IPS DF 6.9 (cell line): ENCODE results near the gene UNC45A.
"Not testable (repeated sequence)": the region's sequence is repeated elsewhere in the genome, so short reads cannot be mapped to it uniquely, and the experiment has no call there.

ENCODE experiments used
- DNase-seq: peaks from one replicate; pipeline ENCODE4 v3.0.0-alpha.2; 2013; ENCODE audit warnings: low read depth, low spot score
- H3K27ac ChIP-seq: one replicate; pipeline ENCODE4 v1.5.1; 2013; ENCODE audit warnings: low read length, control low read depth
- H3K27me3 ChIP-seq: 2 replicates; pipeline ENCODE4 v1.6.1; 2013; ENCODE audit warnings: mild to moderate bottlenecking, low read length; ENCODE audit not compliant: control insufficient read depth, insufficient read depth
- H3K36me3 ChIP-seq: 2 replicates; pipeline ENCODE4 v1.6.1; 2013; ENCODE audit warnings: low read length; ENCODE audit not compliant: control insufficient read depth, insufficient read depth
- H3K4me1 ChIP-seq: 2 replicates; pipeline ENCODE4 v1.6.1; 2013; ENCODE audit warnings: low read length; ENCODE audit not compliant: control insufficient read depth, insufficient read depth
- H3K4me3 ChIP-seq: 2 replicates; pipeline ENCODE4 v1.5.1; 2013; ENCODE audit warnings: mild to moderate bottlenecking, low read length
- H3K9me3 ChIP-seq: 2 replicates; pipeline ENCODE4 v1.6.1; 2013; ENCODE audit warnings: low read length, inconsistent platforms; ENCODE audit not compliant: control insufficient read depth, insufficient read depth
- WGBS: extraction: QIAGEN DNeasy Blood & Tissue Kit; methylation state at CpG from one replicate; pipeline ENCODE4 v1.1.7; 2013; ENCODE audit warnings: mixed read lengths, missing lambda C conversion rate; ENCODE audit not compliant: insufficient read length, insufficient coverage; 5-methylcytosine and 5-hydroxymethylcytosine counted together

Gene UNC45A

GRCh38 chr15:90904746-90905145 is 30.3 kb upstream of the UNC45A start:
- no peak overlapping the region for H3K4me3 ChIP-seq
- DNase-seq = no peak
- H3K27ac ChIP-seq = no peak overlapping the region
- peaks cover 2% of the 10 kb centered on the region; the same call in 1 of the 2 replicates for H3K27me3 ChIP-seq
- peaks cover 3% of the 10 kb centered on the region for H3K4me1 ChIP-seq
- no peaks in the 10 kb centered on the region; the same call in 1 of the 2 replicates for H3K36me3 ChIP-seq
- WGBS = no CpG with 5 or more reads among the region's 9 CpGs
- no peaks in the 10 kb centered on the region for H3K9me3 ChIP-seq

GRCh38 chr15:90905306-90906180 is 29.5 kb upstream of the UNC45A start:
- no peaks in the 10 kb centered on the region for H3K9me3 ChIP-seq
- H3K4me1 ChIP-seq = peaks cover 3% of the 10 kb centered on the region
- no CpG with 5 or more reads among the region's 28 CpGs for WGBS
- H3K36me3 ChIP-seq = no peaks in the 10 kb centered on the region; the same call in 1 of the 2 replicates
- peaks cover 2% of the 10 kb centered on the region; the same call in 1 of the 2 replicates for H3K27me3 ChIP-seq
- no peak overlapping the region for H3K27ac ChIP-seq
- H3K4me3 ChIP-seq = no peak overlapping the region
- DNase-seq = no peak

- DNase-seq = no peak
- WGBS = no CpG with 5 or more reads among the region's 11 CpGs
- H3K4me3 ChIP-seq = no peak overlapping the region
- no peaks in the 10 kb centered on the region for H3K9me3 ChIP-seq
- peaks cover 3% of the 10 kb centered on the region for H3K4me1 ChIP-seq
- H3K36me3 ChIP-seq = peaks cover 4% of the 10 kb centered on the region
- peaks cover 2% of the 10 kb centered on the region; the same call in 1 of the 2 replicates for H3K27me3 ChIP-seq
- H3K27ac ChIP-seq = no peak overlapping the region
Observed at GRCh38 chr15:90906181-90906849, 28.8 kb upstream of the UNC45A start.

GRCh38 chr15:90907051-90907660 is 27.9 kb upstream of the UNC45A start:
- no peak for DNase-seq
- H3K27me3 ChIP-seq = peaks cover 2% of the 10 kb centered on the region; the same call in 1 of the 2 replicates
- peaks cover 6% of the 10 kb centered on the region for H3K36me3 ChIP-seq
- WGBS = no CpG with 5 or more reads among the region's 15 CpGs
- no peak overlapping the region for H3K27ac ChIP-seq
- no peak overlapping the region for H3K4me3 ChIP-seq
- H3K4me1 ChIP-seq = peaks cover 3% of the 10 kb centered on the region
- no peaks in the 10 kb centered on the region for H3K9me3 ChIP-seq

- no peak overlapping the region for H3K27ac ChIP-seq
- H3K36me3 ChIP-seq = peaks cover 6% of the 10 kb centered on the region
- no CpG with 5 or more reads among the region's 9 CpGs for WGBS
- no peaks in the 10 kb centered on the region for H3K9me3 ChIP-seq
- peaks cover 3% of the 10 kb centered on the region for H3K4me1 ChIP-seq
- H3K4me3 ChIP-seq = no peak overlapping the region
- peaks cover 2% of the 10 kb centered on the region; the same call in 1 of the 2 replicates for H3K27me3 ChIP-seq
- no peak for DNase-seq
Observed at GRCh38 chr15:90907838-90908507, 27.1 kb upstream of the UNC45A start.

GRCh38 chr15:90909449-90909848 is 25.6 kb upstream of the UNC45A start:
- not testable (repeated sequence) for H3K36me3 ChIP-seq, H3K4me3 ChIP-seq, H3K27ac ChIP-seq, H3K9me3 ChIP-seq, H3K27me3 ChIP-seq, H3K4me1 ChIP-seq, DNase-seq
- no CpG with 5 or more reads among the region's 11 CpGs for WGBS

GRCh38 chr15:90909976-90910375 is 25.1 kb upstream of the UNC45A start:
- Histone ChIP-seq H3K36me3 (peaks cover 6% of the 10 kb centered on the region), H3K9me3 (no peaks in the 10 kb centered on the region), H3K27me3 (no peaks in the 10 kb centered on the region), H3K4me3 (no peak overlapping the region), H3K27ac (no peak overlapping the region), H3K4me1 (no peaks in the 10 kb centered on the region; the same call in 1 of the 2 replicates)
- DNase-seq = no peak
- no CpG with 5 or more reads among the region's 8 CpGs for WGBS

GRCh38 chr15:90910441-90911301 is 24.4 kb upstream of the UNC45A start:
- Histone ChIP-seq H3K36me3 (peaks cover 6% of the 10 kb centered on the region), H3K27ac (no peak overlapping the region), H3K4me3 (no peak overlapping the region), H3K4me1 (no peaks in the 10 kb centered on the region; the same call in 1 of the 2 replicates), H3K9me3 (no peaks in the 10 kb centered on the region), H3K27me3 (no peaks in the 10 kb centered on the region)
- DNase-seq = no peak
- WGBS = no CpG with 5 or more reads among the region's 24 CpGs

- WGBS = no CpG with 5 or more reads among the region's 19 CpGs
- peaks cover 6% of the 10 kb centered on the region; the same call in 1 of the 2 replicates for H3K36me3 ChIP-seq
- DNase-seq = no peak
- H3K27ac ChIP-seq = no peak overlapping the region
- no peak overlapping the region for H3K4me3 ChIP-seq
- no peaks in the 10 kb centered on the region for H3K27me3 ChIP-seq
- H3K9me3 ChIP-seq = no peaks in the 10 kb centered on the region
- H3K4me1 ChIP-seq = no peaks in the 10 kb centered on the region; the same call in 1 of the 2 replicates
Observed at GRCh38 chr15:90911302-90911623, 23.8 kb upstream of the UNC45A start.
